ENCODE data around the gene ASF1B.

ASF1B gene

DNA sequence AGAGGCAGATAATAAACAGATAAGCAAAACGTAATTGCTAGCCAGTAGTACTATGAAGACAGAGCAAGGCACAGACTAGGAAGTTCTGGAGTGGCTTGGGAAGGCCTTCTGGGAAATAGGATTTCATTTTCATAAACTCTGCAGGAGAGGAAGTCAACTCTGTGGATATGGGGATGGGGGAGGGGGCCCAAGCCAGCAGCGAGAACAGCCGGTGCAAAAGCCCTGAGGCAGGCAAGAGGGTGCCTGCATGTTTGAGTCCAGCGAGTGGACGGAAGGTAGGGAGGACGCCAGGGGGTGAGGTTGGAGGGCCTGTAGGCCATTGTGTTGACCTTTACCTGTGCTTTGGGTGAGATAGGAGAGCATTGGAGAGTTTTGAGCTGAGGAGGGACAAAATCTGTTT is 9.0 kb upstream of the ASF1B start:
- no peak overlapping the region for H3K27ac ChIP-seq (ENCODE audit: low read length)
- no peaks in the 10 kb centered on the region for H3K9me3 ChIP-seq (replicated peaks; ENCODE audit: insufficient read depth, low read length)
- H3K9me2 ChIP-seq (replicated peaks; ENCODE audit: insufficient read depth, low read length) = no peaks in the 10 kb centered on the region
- no peak overlapping the region for H2AFZ ChIP-seq (ENCODE audit: low read length)
- no peak overlapping the region for H3K9ac ChIP-seq (ENCODE audit: low read length)
- H3F3A ChIP-seq (ENCODE audit: insufficient read depth, low read length) = 0 out of 2 replicates have a peak, but pooled peaks cover 3% of the 10 kb centered on the region
- no peak for DNase-seq
- no peaks in the 10 kb centered on the region for H3K27me3 ChIP-seq (replicated peaks; ENCODE audit: insufficient read depth, low read length)
- H3K36me3 ChIP-seq (replicated peaks; ENCODE audit: insufficient read depth, low read length) = no peaks in the 10 kb centered on the region
- H3K4me1 ChIP-seq (ENCODE audit: low read length) = peaks cover 12% of the 10 kb centered on the region
- no peaks in the 10 kb centered on the region for H4K20me1 ChIP-seq (ENCODE audit: insufficient read depth, low read length)
- no peak overlapping the region for H3K4me2 ChIP-seq (ENCODE audit: low read depth, low read length)
- H3K79me2 ChIP-seq (ENCODE audit: low read length) = no peaks in the 10 kb centered on the region
- no peak for TF ChIP-seq EZH2phosphoT487 (IDR thresholded peaks at IDR 0.05; ENCODE audit: low read length)
- no peak for TF ChIP-seq EZH2 (optimal IDR thresholded peaks at IDR 0.05; ENCODE audit: low read depth, low read length)
- TF ChIP-seq, protein P1, sequence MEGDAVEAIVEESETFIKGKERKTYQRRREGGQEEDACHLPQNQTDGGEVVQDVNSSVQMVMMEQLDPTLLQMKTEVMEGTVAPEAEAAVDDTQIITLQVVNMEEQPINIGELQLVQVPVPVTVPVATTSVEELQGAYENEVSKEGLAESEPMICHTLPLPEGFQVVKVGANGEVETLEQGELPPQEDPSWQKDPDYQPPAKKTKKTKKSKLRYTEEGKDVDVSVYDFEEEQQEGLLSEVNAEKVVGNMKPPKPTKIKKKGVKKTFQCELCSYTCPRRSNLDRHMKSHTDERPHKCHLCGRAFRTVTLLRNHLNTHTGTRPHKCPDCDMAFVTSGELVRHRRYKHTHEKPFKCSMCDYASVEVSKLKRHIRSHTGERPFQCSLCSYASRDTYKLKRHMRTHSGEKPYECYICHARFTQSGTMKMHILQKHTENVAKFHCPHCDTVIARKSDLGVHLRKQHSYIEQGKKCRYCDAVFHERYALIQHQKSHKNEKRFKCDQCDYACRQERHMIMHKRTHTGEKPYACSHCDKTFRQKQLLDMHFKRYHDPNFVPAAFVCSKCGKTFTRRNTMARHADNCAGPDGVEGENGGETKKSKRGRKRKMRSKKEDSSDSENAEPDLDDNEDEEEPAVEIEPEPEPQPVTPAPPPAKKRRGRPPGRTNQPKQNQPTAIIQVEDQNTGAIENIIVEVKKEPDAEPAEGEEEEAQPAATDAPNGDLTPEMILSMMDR (IDR thresholded peaks at IDR 0.05; ENCODE audit: low read length) = no peak
- no peak overlapping the region for H3K4me3 ChIP-seq (ENCODE audit: low read length)

DNA sequence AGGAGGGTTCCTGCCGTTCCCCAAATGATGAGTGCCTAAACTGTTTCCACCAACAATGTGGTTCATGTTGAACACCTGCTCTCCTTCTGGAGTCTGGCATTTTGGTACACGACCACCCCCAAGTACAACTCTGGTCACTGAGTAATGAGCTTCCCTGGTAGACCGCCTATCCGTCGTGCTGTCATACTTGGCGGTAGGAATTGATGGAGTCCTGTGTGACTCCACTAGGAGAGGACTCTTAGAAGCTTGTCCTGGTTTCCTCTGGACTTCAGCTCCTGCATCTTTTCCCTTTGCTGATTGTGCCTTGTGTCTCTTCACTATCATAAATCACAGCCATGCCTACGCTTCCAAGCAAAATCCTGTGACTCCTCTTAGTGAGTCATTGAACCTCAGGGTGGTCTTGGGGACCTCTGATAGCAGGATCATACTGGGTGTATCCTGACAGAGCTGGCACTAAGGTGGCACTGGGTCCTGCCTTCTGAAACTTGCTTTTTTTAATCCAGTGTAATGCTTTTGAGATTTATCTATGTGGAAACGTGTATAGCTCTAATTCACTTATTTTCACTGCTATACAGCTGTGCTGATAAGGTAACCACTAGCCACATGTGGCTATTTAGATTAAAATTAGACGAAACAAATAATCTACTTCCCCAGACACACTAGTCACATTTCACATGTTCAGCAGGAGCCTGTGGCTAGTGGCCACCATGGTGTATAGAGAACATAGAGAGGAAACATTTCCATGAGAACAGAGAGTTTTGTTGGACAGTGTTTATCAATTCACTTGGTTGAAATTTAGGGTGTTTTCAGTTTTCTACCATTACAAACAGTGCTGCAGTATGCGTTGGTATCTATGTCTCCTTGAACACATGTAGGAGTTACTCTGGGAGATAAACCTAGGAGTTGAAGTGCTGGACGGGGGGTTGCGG is 6.1 kb upstream of the ASF1B start:
- Histone ChIP-seq H3K36me3 (replicated peaks; ENCODE audit: insufficient read depth, low read length) (no peaks in the 10 kb centered on the region), H3K9me3 (replicated peaks; ENCODE audit: insufficient read depth, low read length) (no peaks in the 10 kb centered on the region), H3K9me2 (replicated peaks; ENCODE audit: insufficient read depth, low read length) (no peaks in the 10 kb centered on the region), H3K4me2 (ENCODE audit: low read depth, low read length) (no peak overlapping the region), H3K79me2 (ENCODE audit: low read length) (peaks cover 5% of the 10 kb centered on the region), H2AFZ (ENCODE audit: low read length) (no peak overlapping the region), H3K27me3 (replicated peaks; ENCODE audit: insufficient read depth, low read length) (no peaks in the 10 kb centered on the region), H3F3A (ENCODE audit: insufficient read depth, low read length) (peaks cover 9% of the 10 kb centered on the region; the same call in 1 of the 2 replicates), H4K20me1 (ENCODE audit: insufficient read depth, low read length) (no peaks in the 10 kb centered on the region), H3K4me1 (ENCODE audit: low read length) (no peaks in the 10 kb centered on the region), H3K27ac (ENCODE audit: low read length) (no peak overlapping the region), H3K9ac (ENCODE audit: low read length) (no peak overlapping the region), H3K4me3 (ENCODE audit: low read length) (no peak overlapping the region)
- TF ChIP-seq, protein P1 (IDR thresholded peaks at IDR 0.05; ENCODE audit: low read length) = no peak
- TF ChIP-seq EZH2phosphoT487 (IDR thresholded peaks at IDR 0.05; ENCODE audit: low read length) (no peak), EZH2 (optimal IDR thresholded peaks at IDR 0.05; ENCODE audit: low read depth, low read length) (no peak)
- DNase-seq = no peak

DNA sequence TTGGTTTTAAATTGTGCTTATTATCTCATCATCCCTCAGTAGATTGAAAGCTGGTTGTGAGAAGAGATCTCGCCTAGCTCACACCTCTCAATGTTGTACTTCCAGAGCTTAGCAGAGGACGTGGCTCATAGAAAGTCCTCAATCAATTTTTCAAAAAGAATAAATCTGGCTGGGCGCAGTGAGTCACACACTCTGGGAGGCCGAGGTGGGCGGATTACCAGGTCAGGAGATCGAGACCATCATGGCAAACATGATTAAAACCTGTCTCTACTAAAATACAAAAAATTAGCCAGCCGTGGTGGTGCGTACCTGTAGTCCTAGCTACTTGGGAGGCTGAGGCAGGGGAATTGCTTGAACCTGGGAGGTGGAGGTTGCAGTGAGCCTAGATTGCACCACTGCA is 4.7 kb upstream of the ASF1B start:
- Histone ChIP-seq H3K4me3 (ENCODE audit: low read length) (no peak overlapping the region), H3K4me2 (ENCODE audit: low read depth, low read length) (no peak overlapping the region), H3K36me3 (replicated peaks; ENCODE audit: insufficient read depth, low read length) (no peaks in the 10 kb centered on the region), H4K20me1 (ENCODE audit: insufficient read depth, low read length) (no peaks in the 10 kb centered on the region), H2AFZ (ENCODE audit: low read length) (no peak overlapping the region), H3K79me2 (ENCODE audit: low read length) (peaks cover 8% of the 10 kb centered on the region), H3K27me3 (replicated peaks; ENCODE audit: insufficient read depth, low read length) (no peaks in the 10 kb centered on the region), H3K9ac (ENCODE audit: low read length) (no peak overlapping the region), H3K4me1 (ENCODE audit: low read length) (no peaks in the 10 kb centered on the region), H3K27ac (ENCODE audit: low read length) (no peak overlapping the region), H3K9me2 (replicated peaks; ENCODE audit: insufficient read depth, low read length) (no peaks in the 10 kb centered on the region), H3F3A (ENCODE audit: insufficient read depth, low read length) (peaks cover 13% of the 10 kb centered on the region; the same call in 1 of the 2 replicates), H3K9me3 (replicated peaks; ENCODE audit: insufficient read depth, low read length) (no peaks in the 10 kb centered on the region)
- no peak for DNase-seq
- TF ChIP-seq, protein P1 (IDR thresholded peaks at IDR 0.05; ENCODE audit: low read length) = no peak
- TF ChIP-seq EZH2phosphoT487 (IDR thresholded peaks at IDR 0.05; ENCODE audit: low read length) (no peak), EZH2 (optimal IDR thresholded peaks at IDR 0.05; ENCODE audit: low read depth, low read length) (no peak)

All from MM.1S (cell line).